Measurements from ENCODE around the gene SAMD8.

Gene SAMD8

GRCh38 chr10:75111365-75111906, at the start of gene SAMD8:
TSS of gene SAMD8 (plus strand) at chr10:75111656. CDS start at chr10:75150529, 38,873 bp downstream.
- DNase-seq (ENCODE audit: insufficient read length, low spot score) (no peak), FAIRE-seq (no peak)
- no peak for TF ChIP-seq CTCF (IDR thresholded peaks at IDR 0.05; ENCODE audit: insufficient read depth, missing control alignments)

- FAIRE-seq (no peak), DNase-seq (ENCODE audit: insufficient read length, low spot score) (no peak)
- no peak for TF ChIP-seq CTCF (IDR thresholded peaks at IDR 0.05; ENCODE audit: insufficient read depth, missing control alignments)
These were observed 49.5 kb upstream of the SAMD8 start for GRCh38 chr10:75061709-75062505.

GRCh38 chr10:75062506-75063299, 48.8 kb upstream of the SAMD8 start:
- no peak for DNase-seq (ENCODE audit: insufficient read length, low spot score)

GRCh38 chr10:75063461-75064230, 47.8 kb upstream of the SAMD8 start:
- DNase-seq (ENCODE audit: insufficient read length, low spot score): no peak
- TF ChIP-seq CTCF (IDR thresholded peaks at IDR 0.05; ENCODE audit: insufficient read depth, missing control alignments): no peak
- no peak for FAIRE-seq

More at GRCh38 chr10:75062506-75063299, 48.8 kb upstream of the SAMD8 start:
- TF ChIP-seq CTCF (IDR thresholded peaks at IDR 0.05; ENCODE audit: insufficient read depth, missing control alignments): no peak
- FAIRE-seq: no peak

- no peak for FAIRE-seq
- no peak for TF ChIP-seq CTCF (IDR thresholded peaks at IDR 0.05; ENCODE audit: insufficient read depth, missing control alignments)
- no peak for DNase-seq (ENCODE audit: insufficient read length, low spot score)
These were observed 46.4 kb upstream of the SAMD8 start for GRCh38 chr10:75065076-75065475.

GRCh38 chr10:75066271-75066670, 45.2 kb upstream of the SAMD8 start:
- FAIRE-seq: no peak
- no peak for TF ChIP-seq CTCF (IDR thresholded peaks at IDR 0.05; ENCODE audit: insufficient read depth, missing control alignments)
- no peak for DNase-seq (ENCODE audit: insufficient read length, low spot score)
